ENCODE results near the gene CSRNP2.

The CSRNP2 gene

DNA sequence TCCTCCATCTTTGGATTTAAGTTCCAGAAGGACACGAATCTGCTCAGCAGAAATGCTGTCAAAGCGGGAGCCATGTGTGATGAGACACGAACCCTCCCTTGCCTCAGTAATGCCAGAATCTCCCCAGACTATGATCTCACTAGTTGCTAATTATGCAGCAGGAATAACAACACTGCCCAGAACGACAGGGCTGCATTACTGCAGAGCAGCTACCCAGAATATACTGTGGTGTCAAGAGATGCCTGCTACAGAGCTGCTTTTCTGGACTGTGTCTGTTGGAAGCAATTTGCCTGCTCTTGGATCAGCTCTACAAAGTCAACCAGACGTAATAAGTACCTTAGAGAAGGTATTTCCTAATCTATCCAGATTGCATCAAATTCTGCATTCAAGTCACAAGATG lies 5.5 kb downstream of the CSRNP2 start:
- DNase-seq, result no peak

DNA sequence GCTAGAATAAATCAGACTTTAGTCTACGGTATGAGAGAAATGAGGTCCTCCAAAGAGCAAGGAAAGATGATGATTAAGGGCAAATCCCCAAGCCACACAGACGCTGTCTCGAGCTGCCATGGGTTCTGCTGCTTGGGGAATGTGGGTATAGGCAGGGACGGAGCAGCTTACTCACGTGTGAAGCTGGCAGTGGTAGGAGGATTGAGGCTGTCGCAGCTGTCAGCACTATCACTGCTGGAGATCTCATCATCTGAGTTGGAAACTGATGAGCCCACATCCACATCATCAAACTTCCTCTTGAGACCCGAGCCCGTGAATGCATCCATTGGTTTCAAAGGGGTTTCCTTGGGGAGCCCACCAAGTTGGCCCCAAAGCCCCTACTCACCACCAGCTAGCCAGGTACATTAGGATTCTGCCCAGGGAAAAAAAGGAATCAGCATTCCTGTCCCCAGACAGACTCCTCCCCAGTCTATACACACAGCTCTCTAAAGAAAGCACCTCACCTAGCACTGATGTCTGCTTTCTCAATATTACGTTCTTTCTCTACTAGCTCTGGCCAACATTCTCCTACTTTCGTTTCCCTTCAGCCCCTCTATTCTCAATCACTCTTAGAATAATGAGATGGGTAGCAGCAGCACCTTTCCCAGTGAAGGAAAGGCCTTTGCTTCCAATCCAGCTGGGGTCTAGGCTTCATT lies 7.0 kb downstream of the CSRNP2 start:
- no peak for DNase-seq

DNA sequence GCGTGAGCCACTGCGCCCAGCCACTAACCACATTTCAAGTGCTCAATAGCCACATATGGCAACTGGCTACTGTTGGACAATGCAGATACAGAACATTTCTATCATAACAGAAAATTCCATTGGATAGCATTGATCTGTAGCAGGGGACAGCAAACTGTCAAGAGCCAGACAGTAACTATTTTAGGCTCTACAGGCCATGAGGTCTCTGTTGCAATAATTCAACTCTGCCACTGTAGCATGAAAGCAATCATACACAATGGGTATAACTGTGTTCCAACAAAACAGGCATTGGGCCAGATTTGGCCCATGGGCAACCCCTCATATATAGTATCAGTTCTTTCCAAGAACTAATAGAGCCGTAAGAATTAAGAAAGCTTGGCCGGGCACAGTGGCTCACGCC lies 8.0 kb downstream of the CSRNP2 start:
- no peak for DNase-seq

DNA sequence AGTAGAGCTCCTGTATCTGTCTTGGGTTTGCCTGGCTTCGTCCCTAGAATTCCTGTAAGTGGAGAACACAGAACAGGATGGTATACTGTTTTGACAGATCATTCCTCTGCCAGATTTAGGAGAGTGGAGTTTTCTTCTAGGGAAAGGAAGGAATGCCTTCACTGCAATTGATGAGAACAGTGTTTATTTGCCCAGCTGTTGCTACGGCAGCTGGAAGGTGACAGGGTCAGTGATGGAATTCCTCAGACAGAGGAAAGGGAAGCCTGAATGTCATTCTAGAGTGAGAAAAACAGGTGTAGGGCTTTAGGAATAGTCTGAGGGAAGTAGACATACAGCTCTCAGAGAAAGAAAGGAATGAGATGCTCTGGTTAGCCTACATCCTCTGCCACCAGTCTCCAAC lies 11.7 kb downstream of the CSRNP2 start:
- no peak for DNase-seq

DNA sequence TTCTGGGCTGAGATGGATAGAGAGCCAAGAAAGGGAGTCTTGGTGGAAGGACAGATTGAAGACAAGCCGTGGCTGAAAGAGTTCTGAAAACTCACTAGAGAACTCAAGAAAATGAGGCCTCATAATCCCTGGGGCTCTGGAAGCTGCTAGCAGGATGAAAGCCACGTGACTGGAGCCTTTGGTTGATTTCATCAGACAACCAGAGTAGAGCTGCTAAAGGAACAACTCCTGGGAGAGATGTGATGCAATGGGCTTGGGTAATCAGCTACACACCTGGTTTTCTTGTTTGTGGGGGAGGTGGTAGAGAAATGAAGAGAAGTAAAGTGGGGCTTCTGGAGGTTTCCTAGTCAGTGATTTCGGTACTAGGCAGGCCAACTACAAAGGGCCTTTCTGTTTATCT lies 13.4 kb downstream of the CSRNP2 start:
- DNase-seq, result no peak

DNA sequence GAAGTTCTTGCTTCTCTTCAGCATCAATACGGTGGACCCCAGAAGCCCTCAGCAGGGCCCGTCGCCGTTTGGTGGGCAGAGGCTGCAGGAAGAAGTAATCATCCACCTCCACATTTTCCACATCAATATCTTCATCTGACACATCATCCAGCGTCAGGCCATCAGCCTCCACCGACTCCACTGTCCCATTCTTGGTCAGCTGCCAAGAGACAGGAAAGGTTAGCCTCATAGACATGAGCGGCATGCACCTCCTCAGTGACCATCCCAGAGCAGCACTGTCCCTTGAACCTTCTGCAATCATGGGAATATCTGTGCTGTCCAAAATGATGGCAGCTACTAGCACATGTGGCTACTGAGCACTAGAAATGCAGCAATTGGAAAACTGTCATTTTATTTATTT lies 15.6 kb downstream of the CSRNP2 start:
- DNase-seq, result no peak

DNA sequence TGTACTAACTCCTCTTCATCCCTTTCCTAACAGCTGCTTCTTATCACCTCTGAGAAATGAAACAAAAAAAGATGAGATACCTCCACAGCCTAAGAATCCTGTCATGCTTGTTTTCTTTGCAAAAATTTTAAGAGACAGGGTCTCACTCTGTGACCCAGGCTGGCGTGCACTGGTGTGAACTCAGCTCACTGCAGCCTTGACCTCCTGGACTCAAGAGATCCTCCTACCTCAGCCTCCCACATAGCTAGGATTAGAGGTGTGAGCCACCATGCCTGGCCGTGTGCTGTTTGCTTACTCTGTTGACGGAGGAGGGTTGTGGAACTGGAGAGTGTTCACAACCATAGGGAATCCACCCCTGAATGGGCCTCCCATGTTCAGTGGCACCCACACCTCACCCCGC lies 16.2 kb downstream of the CSRNP2 start:
- no peak for DNase-seq

DNA sequence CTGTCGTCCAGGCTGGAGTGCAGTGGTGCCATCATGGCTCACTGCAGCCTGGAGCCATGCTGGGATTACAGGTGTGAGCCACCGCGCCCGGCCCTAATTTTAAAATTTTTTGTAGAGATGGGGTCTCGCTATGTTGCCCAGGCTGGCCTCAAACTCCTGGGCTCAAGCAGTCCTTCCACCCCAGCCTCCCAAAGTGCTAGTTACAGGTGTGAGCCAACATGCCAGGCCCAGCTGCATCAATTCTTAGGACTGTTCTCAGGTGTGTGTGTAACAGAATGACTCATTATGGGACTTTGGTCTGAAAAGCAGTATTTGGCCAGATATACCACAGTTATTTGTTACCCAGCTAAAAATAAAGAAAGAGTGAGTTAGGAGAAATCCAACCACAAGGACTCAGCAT lies 17.9 kb downstream of the CSRNP2 start:
- no peak for DNase-seq

DNA sequence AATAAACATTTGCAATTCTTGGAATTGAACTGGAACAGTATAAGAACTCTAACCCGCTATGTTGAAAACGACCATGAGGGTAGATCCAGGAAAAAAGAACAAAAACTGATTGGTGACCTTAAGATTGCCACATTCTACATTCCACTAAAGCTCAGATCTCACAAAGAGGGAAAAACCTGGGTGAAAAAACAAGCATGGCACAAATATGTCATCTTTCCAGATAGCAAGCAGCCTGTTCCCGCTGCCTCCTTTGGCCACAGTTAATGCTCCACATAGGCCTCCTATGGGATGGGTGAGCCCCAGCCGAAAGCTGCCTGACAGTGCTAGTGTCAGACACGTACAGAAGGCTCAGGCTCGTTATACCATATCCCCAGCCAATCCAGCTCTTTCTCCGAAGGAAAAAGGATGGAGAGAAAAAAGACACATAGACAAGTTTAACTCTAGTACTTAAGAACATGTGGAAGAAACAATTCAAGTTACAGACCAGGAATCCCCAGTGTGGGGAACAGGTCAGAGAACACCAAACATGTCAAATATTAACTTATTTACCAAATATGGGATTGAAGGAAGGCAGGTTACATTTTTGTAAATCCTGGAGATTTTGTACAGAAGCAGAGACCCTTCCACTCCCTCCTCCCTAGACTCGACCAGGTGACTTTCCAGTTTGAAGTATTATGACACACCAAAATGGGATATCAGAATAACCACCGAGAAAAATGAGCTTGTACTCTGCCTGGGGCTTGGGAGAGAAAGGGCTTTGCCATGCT lies 20.6 kb downstream of the CSRNP2 start:
- no peak for DNase-seq

DNA sequence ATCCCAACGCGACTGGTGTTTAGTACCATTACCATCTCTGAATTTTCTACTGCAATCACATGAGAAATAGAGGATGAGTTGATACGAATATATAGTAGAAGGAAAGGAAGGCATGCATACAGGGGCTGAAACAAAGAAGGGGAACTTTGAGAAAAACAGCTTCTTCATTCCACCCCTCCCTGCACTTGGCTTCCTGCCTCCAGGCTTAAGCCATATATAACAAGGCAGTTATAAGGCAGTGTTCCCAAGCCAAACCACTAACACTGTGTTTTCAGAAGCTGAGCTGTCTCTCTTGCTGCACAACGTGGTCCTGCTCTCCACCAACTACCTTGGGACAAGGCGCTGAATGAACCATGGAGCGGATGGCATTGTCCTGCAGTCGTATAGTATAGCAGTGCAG lies 24.3 kb downstream of the CSRNP2 start:
- DNase-seq, result no peak

DNA sequence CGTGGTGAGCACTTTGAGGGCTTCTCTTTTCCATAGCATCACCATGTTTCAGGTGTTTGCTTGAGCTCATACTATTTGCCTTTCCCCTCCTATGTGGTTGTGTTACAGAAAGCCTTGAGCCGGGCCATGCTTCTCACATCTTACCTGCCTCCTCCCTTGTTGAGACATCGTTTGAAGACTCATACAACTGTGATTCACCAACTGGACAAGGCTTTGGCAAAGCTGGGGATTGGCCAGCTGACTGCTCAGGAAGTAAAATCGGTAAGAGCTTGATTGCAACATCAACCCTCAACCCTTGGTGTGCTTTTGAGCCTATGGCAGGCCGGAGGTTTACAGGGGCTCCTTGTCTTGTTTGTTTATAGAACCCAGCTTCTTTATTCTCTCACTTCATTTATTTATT lies 27.2 kb downstream of the CSRNP2 start:
- DNase-seq, result no peak

DNA sequence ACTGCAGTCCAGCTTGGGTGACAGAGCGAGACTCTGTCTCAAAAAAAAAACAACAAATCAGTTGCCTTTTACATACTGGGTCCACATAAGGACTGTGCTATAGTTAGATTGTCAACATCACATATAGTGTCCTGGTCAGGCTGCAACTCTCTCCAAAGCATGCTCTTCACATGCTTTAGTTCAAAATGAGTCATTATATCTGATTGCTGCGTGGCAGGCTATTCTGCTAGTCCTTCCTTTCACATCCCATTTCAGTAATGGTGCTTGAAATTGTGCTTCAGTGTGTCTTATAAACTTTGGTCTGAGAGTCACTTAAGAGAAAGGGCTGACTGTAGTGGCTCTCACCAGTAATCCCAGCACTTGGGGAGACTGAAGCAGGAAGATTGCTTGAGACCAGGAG lies 28.3 kb downstream of the CSRNP2 start:
- no peak for DNase-seq

DNA sequence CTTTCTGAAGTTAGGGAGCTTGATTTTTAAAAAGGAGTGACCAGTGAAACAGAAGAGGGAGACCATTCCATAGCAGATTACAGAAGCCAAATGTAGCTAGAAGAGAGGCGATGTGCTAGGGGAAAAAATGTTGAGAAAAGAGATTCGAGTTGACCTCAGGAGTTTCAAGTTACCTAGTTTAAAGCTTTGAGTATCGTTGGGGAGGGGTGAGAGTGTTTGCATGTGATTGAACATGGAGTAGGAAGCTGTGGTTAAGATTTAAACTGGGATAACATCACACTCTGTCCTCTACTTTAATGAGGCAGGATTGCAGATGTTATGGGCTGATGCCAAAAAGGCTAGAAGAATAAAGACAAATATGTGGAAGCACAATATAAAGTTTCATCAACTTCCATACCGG lies 31.6 kb downstream of the CSRNP2 start:
- DNase-seq, result no peak

DNA sequence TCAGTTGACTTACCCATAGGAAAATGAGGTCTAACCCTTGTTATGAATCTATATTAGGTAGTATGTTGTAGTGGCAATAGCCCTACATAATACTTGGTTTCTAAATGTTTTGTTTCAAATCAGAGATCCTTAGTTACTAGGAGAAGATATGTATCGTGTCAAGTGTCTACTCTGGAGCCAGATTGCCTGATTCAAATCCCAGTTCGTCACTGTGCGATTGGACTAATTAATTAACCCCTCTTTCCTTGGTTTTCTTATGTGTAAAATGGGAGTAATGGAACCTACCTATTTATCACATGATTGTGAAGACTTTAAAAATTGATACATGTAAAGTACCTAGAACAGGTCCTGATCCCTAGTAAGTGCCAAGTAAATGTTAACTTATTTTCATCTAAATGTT lies 33.9 kb downstream of the CSRNP2 start:
- no peak for DNase-seq

DNA sequence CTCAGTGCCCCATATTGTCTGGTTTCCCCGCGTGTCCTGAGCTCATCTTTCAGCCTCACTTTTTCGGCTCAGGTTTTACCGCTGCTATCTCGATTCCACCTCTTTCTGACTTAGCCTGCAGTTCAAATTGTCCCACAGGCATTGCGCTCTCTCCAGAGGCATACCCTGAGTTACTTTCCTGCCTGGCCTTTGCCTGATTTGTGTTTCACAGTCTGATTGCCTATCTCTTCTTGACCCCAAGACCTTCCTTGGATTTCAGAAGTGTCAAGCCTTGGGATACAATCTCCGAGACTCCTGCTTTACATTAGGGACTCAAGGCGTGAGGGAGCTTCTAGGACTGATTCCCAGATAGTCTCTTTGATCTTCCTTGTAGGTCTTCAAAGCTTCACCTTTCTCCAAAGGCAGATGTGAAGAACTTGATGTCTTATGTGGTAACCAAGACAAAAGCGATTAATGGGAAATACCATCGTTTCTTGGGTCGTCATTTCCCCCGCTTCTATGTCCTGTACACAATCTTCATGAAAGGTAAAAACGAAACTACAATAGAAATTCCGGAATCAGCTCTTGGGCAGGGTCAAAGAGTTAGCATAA lies 34.6 kb downstream of the CSRNP2 start:
- no peak for DNase-seq

DNA sequence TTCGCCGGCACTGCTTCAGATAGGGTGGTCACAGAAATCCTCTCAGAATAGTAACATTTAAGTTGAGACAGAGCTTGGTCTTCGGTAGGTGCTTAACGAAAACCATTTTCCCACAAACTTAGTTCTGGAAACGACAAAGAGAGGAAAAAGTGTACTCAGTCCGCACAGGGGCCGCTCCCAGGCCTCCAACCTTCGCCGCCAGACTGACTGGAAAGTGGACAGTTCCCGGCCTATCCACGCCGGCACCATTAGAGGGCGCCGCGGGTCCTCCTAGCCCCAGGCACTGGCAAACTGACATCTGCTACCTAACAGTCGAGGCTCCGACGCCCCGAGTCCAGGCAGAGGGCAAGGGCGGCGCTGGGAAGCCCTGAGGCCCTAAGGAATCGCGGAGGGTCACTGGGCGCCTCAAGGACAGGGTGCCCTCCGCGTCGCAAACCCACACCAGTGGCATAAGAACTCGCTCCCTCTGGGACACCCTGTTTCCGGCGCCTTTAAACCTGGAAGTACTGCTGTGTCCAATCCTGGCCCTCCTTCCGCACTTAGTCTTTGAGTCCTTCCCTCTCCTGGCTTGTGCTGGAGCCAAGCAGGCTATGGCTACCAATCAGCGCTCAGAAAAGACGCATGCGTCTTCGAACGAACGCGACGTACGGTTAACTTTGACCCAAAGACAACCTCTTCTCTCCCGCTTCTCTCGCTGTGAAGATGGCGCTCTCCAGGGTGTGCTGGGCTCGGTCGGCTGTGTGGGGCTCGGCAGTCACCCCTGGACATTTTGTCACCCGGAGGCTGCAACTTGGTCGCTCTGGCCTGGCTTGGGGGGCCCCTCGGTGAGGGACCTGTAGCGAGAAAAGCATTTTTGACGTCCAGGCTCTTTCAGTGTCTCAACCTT lies 35.5 kb downstream of the CSRNP2 start, which contains the start of gene LETMD1:
Gene LETMD1 (plus strand): TSS at position 673 of the 886 bp plus-strand sequence. CDS start 30 bp downstream, at position 703.
- peak; percentile 89 for DNase-seq

DNA sequence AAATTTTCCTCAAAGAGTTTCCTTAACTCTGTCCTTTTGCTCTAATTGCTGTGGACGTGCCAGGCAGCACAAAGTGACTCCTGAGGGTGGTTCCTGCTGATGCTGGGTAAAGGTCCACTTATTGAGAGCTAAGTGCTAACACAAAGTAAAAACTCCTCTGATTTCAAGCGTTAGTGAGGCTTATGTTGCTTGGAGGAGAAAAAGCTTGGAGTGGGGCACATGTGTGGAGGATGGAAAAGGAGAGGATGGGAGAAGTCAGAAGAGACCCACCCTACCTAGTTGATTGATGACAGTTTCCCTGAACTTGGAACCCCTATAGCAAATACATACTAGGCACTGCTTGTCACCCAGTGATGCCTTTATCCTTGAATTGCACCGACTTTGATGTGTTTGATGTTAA lies 47.1 kb downstream of the CSRNP2 start:
- DNase-seq, result no peak

DNA sequence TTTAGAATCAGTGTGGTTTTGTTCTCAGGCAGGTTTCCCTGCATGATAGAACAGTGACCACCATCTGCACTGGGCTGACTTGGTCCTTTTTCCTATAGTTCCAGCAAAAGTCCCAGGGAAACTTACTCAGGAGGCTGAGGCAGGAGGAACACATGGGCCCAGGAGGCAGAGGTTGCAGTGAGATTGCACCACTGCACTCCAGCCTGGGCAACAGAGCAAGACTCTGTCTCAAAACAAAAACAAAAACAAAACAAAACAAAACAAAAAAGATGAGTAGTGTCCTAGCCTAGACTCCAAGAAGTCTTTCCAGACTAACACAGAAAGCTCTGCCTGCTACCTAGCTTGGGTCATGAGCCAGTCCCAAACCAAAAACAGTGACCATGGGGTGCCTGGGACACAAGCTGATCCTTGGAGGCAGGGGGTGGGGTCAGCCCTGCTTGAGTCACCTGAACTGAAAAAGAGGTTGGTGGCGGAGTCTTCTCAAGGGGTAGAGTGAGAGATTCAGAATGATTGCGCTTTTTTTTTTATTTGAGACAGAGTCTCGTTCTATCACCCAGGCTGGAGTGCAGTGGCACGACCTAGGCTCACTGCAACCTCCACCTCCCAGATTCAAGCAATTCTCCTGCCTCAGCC lies 49.8 kb downstream of the CSRNP2 start:
- no peak for DNase-seq

DNA sequence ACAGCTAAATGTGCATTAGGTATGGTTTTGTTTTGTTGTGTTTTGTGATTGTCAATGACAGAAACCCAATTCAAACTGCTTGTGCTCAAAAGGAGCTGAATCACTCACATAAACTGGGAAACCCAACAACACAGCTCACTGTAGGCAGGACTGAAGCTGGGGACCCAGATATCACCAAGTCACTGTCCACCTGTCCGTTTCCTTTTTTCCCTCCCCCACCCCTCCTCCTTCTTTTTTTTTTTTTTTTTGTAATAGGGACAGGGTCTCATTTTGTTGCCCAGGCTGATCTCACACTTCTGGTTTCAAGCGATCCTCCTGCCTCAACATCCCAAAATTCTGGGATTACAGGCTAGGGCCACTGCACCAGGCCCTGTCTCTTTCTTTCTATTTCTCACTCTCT lies 50.3 kb downstream of the CSRNP2 start:
- DNase-seq, result no peak

DNA sequence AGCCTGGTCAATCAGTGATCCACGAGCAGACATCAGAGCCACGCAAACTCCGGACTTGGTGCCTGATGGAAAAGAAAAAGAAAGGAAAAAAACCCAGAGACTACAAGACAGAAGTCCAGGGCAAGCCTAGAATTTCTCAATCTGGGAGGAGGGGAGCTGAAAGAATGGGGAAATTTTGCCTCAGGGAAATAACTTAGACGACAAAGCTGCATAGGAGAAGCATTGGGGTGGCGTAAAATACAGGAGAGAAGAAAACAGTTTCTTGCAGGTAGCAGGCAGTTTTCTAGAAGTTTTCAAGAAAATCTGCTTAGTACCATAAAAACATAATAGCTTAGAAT lies 54.6 kb downstream of the CSRNP2 start:
- DNase-seq, result no peak

DNA sequence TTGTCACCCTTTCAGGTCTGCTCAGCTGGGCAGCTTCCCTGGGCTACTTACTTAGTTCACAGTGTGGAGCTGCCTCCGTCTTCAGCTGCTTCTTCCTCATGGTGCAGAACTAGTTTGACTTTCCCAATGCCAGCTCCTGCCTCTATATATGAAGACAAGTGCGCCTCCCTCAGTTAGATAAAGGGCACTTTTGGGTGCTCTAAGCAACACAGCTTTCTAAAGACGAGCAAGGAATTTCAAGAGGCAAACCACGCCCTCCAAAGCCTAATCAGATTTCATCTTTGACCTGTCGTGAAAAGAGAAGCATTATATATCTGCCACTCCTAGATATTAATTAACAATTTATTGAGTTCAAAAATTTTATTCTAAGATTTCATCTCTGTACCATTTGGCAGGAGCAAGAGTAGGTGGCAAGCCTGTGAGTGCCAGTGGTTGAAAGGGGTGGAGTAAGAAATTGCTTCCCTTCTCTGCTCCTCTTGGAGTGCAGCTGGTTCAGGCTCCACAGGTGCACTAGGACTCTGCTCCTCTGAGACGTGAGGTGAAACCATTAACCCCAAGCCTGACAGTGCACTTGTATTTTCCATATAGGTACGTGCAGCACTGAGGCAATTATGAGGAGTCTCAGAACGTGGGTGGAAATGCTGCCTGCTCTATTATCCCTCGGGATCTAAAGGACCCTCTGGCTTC lies 55.1 kb downstream of the CSRNP2 start:
- DNase-seq, result peak; percentile 39

DNA sequence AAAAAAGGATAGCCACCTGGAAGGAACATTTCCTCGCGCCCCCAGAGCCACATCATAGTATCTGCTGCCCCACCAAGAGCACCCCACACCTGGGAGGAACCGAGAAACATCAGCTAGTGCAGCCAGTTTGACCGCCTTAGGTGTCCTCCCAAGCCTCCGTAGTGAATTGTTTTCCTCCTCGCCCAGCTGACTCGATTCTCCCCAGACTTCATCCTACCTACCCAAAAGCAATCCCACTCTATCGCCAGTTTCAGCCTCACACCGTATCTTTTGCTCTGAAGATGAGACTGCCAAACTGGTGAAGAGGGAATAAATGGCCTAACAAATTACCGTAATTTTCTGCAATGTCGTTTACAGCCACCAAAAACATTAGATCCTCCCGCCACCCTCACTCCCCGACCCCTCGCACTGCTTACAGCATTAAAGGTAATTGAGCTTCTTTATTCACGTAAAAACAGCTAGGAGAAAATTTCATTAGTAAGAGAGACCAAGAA lies 56.0 kb downstream of the CSRNP2 start:
- no peak for DNase-seq

Measured in DMS79 treated with DMSO at 0.1 percent for 48 hours (cell line).